HCT116 (cell line): ENCODE data around the gene SFXN5. TPM values are rescaled to one million over a fixed set of nuclear protein-coding genes. Genes with fewer than 3 reads are reported as not detected.

Experiments used
- ATAC-seq: fragments of 200-7000 bp; cut with Tn5 transposase; 2 replicates; pipeline ENCODE4 v1.9.1; 2020; ENCODE audit warnings: mild to moderate bottlenecking, moderate library complexity
- BruUV-seq: library from RNA; stranded (reverse); fragments of 400-500 nt; replicated peaks from 2 replicates; lab custom pipeline; 2021; lab: Mats Ljungman, UMichigan
- CTCF ChIA-PET: fragments of 300-600 bp; sonication (Branson Sonifier 250); formaldehyde crosslinking; loops from one replicate; lab custom pipeline; 2021; ENCODE audit warnings: antibody characterized with exemption; lab: Charles Lee
- POLR2A ChIA-PET: fragments of 300-600, 350-600 bp; sonication (Branson Sonifier 250); formaldehyde crosslinking; loops from one replicate; lab custom pipeline; 2021; ENCODE audit warnings: antibody characterized with exemption; lab: Charles Lee
- RAD21 ChIA-PET, 2 experiments: fragments of 300-600 bp; sonication (Branson Sonifier 250); formaldehyde crosslinking; loops; one replicate each; lab custom pipeline; 2023; ENCODE audit warnings: low total read pairs in 2 of 2; ENCODE audit not compliant: uncharacterized antibody in 2 of 2, unreplicated experiment in 2 of 2, low non-redundant PET in 1 of 2; lab: Charles Lee
- DNase-seq: peaks from one replicate; pipeline ENCODE4 v3.0.0-alpha.2; 2010; ENCODE audit warnings: low read depth, low spot score
- H2AFZ ChIP-seq: fragments of 200-600 bp; shearing (Covaris generic), sonication (generic); 2 replicates; pipeline ENCODE4 v1.6.1; 2017; ENCODE audit warnings: low read depth, mixed run types, mixed read lengths, antibody characterized with exemption, low read length; ENCODE audit not compliant: poor library complexity, severe bottlenecking
- H3K27ac ChIP-seq: 2 replicates; pipeline ENCODE4 v1.5.1; 2012; ENCODE audit warnings: low read depth, low read length
- H3K27me3 ChIP-seq: fragments of 200-600 bp; sonication (generic); 2 replicates; pipeline ENCODE4 v1.6.1; 2016; ENCODE audit warnings: mixed run types, low read length, mixed read lengths; ENCODE audit not compliant: insufficient read depth
- H3K36me3 ChIP-seq, 2 experiments: fragments of 200-500 bp in 1 of 2; fragments of 200-600 bp in 1 of 2; sonication (Bioruptor generic) in 1 of 2; sonication (generic) in 1 of 2; 2 replicates each; pipeline versions ENCODE4 v1.5.1 to v1.6.1; 2014 to 2016; ENCODE audit warnings: low read length in 2 of 2, inconsistent platforms in 1 of 2, mixed read lengths in 1 of 2, mixed run types in 1 of 2; ENCODE audit not compliant: insufficient read depth in 2 of 2, control insufficient read depth in 1 of 2
- H3K4me1 ChIP-seq, 2 experiments: fragments of 200-600 bp in 1 of 2; sonication (generic) in 1 of 2; 2 replicates each; pipeline versions ENCODE4 v1.5.1 to v1.6.1; 2012 to 2017; ENCODE audit warnings: low read length in 2 of 2, inconsistent platforms in 1 of 2, mild to moderate bottlenecking in 1 of 2, mixed read lengths in 1 of 2, mixed run types in 1 of 2, moderate library complexity in 1 of 2; ENCODE audit not compliant: insufficient read depth in 2 of 2, control insufficient read depth in 1 of 2
- H3K4me2 ChIP-seq: fragments of 200-600 bp; sonication (generic); 2 replicates; pipeline ENCODE4 v1.6.1; 2017; ENCODE audit warnings: mixed run types, low read length, mixed read lengths
- H3K4me3 ChIP-seq, 2 experiments: fragments of 200-600 bp in 1 of 2; sonication (generic) in 1 of 2; replicated peaks in 1 of 2; 2 replicates each; pipeline ENCODE4 v1.5.1; 2011 to 2016; ENCODE audit warnings: low read length in 2 of 2, control low read depth in 1 of 2, low read depth in 1 of 2, mild to moderate bottlenecking in 1 of 2, mixed read lengths in 1 of 2, mixed run types in 1 of 2
- H3K79me2 ChIP-seq: fragments of 200-600 bp; sonication (generic); 2 replicates; pipeline ENCODE4 v1.6.1; 2017; ENCODE audit warnings: mild to moderate bottlenecking, mixed run types, low read length, moderate library complexity, mixed read lengths; ENCODE audit not compliant: insufficient read depth
- H3K9ac ChIP-seq: fragments of 200-600 bp; sonication (generic); 2 replicates; pipeline ENCODE4 v1.6.1; 2016; ENCODE audit warnings: low read length, mixed read lengths
- H3K9me2 ChIP-seq: fragments of 200-600 bp; sonication (generic), shearing (Covaris generic); 2 replicates; pipeline ENCODE4 v1.6.1; 2017; ENCODE audit warnings: mixed run types, mild to moderate bottlenecking, moderate library complexity; ENCODE audit not compliant: insufficient read depth
- H3K9me3 ChIP-seq, 2 experiments: fragments of 200-500 bp in 1 of 2; fragments of 200-600 bp in 1 of 2; sonication (Bioruptor generic) in 1 of 2; sonication (generic) in 1 of 2; 2 replicates each; pipeline ENCODE4 v1.6.1; 2014 to 2017; ENCODE audit warnings: low read length in 2 of 2, mixed read lengths in 2 of 2, inconsistent platforms in 1 of 2, low read depth in 1 of 2, mild to moderate bottlenecking in 1 of 2, mixed run types in 1 of 2, moderate library complexity in 1 of 2; ENCODE audit not compliant: control insufficient read depth in 1 of 2, insufficient read depth in 1 of 2
- H4K20me1 ChIP-seq: fragments of 200-600 bp; sonication (generic), shearing (Covaris generic); 2 replicates; pipeline ENCODE4 v1.6.1; 2017; ENCODE audit warnings: mixed run types, mild to moderate bottlenecking, moderate library complexity; ENCODE audit not compliant: insufficient read depth
- CBX3 ChIP-seq: IDR thresholded peaks from 2 replicates; pipeline ENCODE4 v1.6.1; 2012; ENCODE audit warnings: low read depth
- CEBPB ChIP-seq: IDR thresholded peaks from 2 replicates; pipeline ENCODE4 v1.6.1; 2012; ENCODE audit warnings: low read depth
- EGR1 ChIP-seq: IDR thresholded peaks from 2 replicates; pipeline ENCODE4 v1.6.1; 2012; ENCODE audit warnings: low read depth
- ELF1 ChIP-seq: IDR thresholded peaks from 2 replicates; pipeline ENCODE4 v1.6.1; 2012; ENCODE audit warnings: low read depth, borderline replicate concordance
- EZH2phosphoT487 ChIP-seq: fragments of 200-600 bp; IDR thresholded peaks from 2 replicates; pipeline ENCODE4 v1.6.1; 2018; ENCODE audit warnings: antibody characterized with exemption, borderline replicate concordance
- JUND ChIP-seq: IDR thresholded peaks from 2 replicates; pipeline ENCODE4 v1.6.1; 2012
- POLR2A ChIP-seq: IDR thresholded peaks from 2 replicates; pipeline ENCODE4 v1.7.0; 2011; ENCODE audit warnings: borderline replicate concordance; ENCODE audit not compliant: insufficient read depth, insufficient read length; ENCODE audit errors: extremely low read depth
- RAD21 ChIP-seq: IDR thresholded peaks from 2 replicates; pipeline ENCODE4 v1.6.1; 2012; ENCODE audit warnings: low read depth, mild to moderate bottlenecking
- SIN3A ChIP-seq: IDR thresholded peaks from 2 replicates; pipeline ENCODE4 v1.6.1; 2012; ENCODE audit warnings: low read depth
- SRF ChIP-seq: IDR thresholded peaks from 2 replicates; pipeline ENCODE4 v1.6.1; 2012; ENCODE audit warnings: low read depth
- TCF7L2 ChIP-seq: IDR thresholded peaks from 2 replicates; pipeline ENCODE4 v1.7.0; 2011; ENCODE audit warnings: borderline replicate concordance, inconsistent platforms; ENCODE audit not compliant: insufficient read depth, insufficient read length; ENCODE audit errors: extremely low read depth
- YY1 ChIP-seq: IDR thresholded peaks from 2 replicates; pipeline ENCODE4 v1.6.1; 2011; ENCODE audit warnings: low read length, low read depth, moderate library complexity, mild to moderate bottlenecking; ENCODE audit not compliant: insufficient replicate concordance; ENCODE audit errors: extremely low read depth
- ZNF274 ChIP-seq: fragments of 200-500 bp; sonication (Bioruptor generic); IDR thresholded peaks from 2 replicates; pipeline ENCODE4 v1.6.1; 2014; ENCODE audit warnings: mild to moderate bottlenecking, low read depth, low read length, inconsistent platforms
- intact Hi-C: fragments of 100-400 bp; cut with micrococcal nuclease; formaldehyde crosslinking; loops from 2 replicates; pipeline ENCODE4 v1.10.0; 2022
- total RNA-seq: library from RNA; stranded (reverse); gene quantifications from one replicate; pipeline ENCODE4 v1.2.1, GENCODE V29; 2021; ENCODE audit not compliant: unreplicated experiment
- TF ChIP-seq, protein P1 (sequence below): IDR thresholded peaks from 2 replicates; pipeline ENCODE4 v1.6.1; 2011; ENCODE audit warnings: mild to moderate bottlenecking, low read length, moderate library complexity; ENCODE audit not compliant: insufficient replicate concordance; ENCODE audit errors: extremely low read depth
- TF ChIP-seq, protein P2 (sequence below): IDR thresholded peaks from 2 replicates; pipeline ENCODE4 v1.6.1; 2012
- TF ChIP-seq, protein P3 (sequence below): IDR thresholded peaks from 2 replicates; pipeline ENCODE4 v1.6.1; 2012

The SFXN5 gene
- total RNA-seq, 1 experiment from 2014 or later = 10.0 TPM

DNA sequence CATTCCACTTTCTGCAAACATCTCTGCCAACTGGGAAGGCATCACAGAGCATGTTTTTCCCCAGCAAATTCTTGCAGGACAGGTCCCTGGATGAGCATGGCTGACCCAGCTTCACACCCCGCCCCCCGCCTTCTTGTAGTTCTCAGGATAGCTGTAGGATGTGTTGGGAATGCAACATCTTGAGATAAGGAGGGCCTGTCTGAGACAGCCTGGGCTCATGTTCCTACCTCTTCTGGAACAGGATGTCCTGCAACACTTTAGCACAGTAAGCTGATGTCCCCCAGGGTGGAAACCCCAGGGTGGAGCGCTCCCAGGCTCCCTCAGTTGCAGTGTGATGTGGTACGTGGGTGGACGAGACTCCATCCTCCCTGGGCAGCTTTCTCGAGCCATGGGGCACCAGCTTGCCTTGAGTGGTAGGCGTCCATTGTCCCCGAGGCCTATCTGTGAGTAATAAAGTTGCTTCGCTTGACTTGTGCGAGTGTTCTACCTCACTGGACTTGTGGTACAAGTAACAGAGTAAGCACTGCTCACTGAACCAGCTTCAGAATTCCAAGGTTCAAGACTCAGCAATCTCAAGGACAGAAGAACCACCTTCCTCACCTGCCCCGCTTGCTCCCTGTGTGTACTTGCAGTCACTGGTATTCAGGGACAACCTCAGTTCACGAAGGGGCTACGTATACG is 105.6 kb downstream of the SFXN5 start:
- H3K9me2 ChIP-seq = no peaks in the 10 kb centered on the region

More for the DNA sequence above, 105.6 kb downstream of the SFXN5 start:
- ATAC-seq = no peak
- ChIA-PET RAD21 (interaction anchor here in 1 of 2 experiments (0.6 kb wide), 1 partner anchor 37 kb away, joined by 3 read pairs; no protein-coding TSS in a partner anchor), POLR2A (no interaction called here), CTCF (no interaction called here)
- no peak overlapping the region for H3K27ac ChIP-seq
- intact Hi-C loops = no loop called here
- H3K36me3 ChIP-seq = no peaks in the 10 kb centered on the region
- no peak overlapping the region for H3K4me3 ChIP-seq
- no peaks in the 10 kb centered on the region for H4K20me1 ChIP-seq
- H3K4me2 ChIP-seq = no peak overlapping the region
- no peaks in the 10 kb centered on the region for H3K27me3 ChIP-seq
- no peak for TF ChIP-seq TCF7L2
- TF ChIP-seq, protein P1, sequence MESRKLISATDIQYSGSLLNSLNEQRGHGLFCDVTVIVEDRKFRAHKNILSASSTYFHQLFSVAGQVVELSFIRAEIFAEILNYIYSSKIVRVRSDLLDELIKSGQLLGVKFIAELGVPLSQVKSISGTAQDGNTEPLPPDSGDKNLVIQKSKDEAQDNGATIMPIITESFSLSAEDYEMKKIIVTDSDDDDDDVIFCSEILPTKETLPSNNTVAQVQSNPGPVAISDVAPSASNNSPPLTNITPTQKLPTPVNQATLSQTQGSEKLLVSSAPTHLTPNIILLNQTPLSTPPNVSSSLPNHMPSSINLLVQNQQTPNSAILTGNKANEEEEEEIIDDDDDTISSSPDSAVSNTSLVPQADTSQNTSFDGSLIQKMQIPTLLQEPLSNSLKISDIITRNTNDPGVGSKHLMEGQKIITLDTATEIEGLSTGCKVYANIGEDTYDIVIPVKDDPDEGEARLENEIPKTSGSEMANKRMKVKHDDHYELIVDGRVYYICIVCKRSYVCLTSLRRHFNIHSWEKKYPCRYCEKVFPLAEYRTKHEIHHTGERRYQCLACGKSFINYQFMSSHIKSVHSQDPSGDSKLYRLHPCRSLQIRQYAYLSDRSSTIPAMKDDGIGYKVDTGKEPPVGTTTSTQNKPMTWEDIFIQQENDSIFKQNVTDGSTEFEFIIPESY = no peak
- TF ChIP-seq POLR2A = no peak
- TF ChIP-seq ELF1 = no peak
- TF ChIP-seq, protein P2, sequence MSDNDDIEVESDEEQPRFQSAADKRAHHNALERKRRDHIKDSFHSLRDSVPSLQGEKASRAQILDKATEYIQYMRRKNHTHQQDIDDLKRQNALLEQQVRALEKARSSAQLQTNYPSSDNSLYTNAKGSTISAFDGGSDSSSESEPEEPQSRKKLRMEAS = no peak
- TF ChIP-seq EGR1 = no peak
- TF ChIP-seq YY1 = no peak
- TF ChIP-seq CEBPB = no peak
- TF ChIP-seq RAD21 = no peak
- no peak for TF ChIP-seq JUND
- TF ChIP-seq CBX3 = no peak
- TF ChIP-seq SIN3A = no peak
- no peak for TF ChIP-seq ZNF274
- no peak for TF ChIP-seq SRF
- TF ChIP-seq EZH2phosphoT487 = no peak
- TF ChIP-seq, protein P3, sequence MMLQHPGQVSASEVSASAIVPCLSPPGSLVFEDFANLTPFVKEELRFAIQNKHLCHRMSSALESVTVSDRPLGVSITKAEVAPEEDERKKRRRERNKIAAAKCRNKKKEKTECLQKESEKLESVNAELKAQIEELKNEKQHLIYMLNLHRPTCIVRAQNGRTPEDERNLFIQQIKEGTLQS = no peak
- H2AFZ ChIP-seq = no peak overlapping the region
- no peak for DNase-seq
- no peaks in the 10 kb centered on the region for H3K4me1 ChIP-seq
- no peaks in the 10 kb centered on the region for H3K79me2 ChIP-seq
- no TSS peak for BruUV-seq
- H3K9me3 ChIP-seq = no peaks in the 10 kb centered on the region
- no peak overlapping the region for H3K9ac ChIP-seq
